Esophagus mucosa (tissue), 1 donor: ENCODE data around the gene EP400. TPM values are rescaled to one million over a fixed set of nuclear protein-coding genes. Genes with fewer than 3 reads are reported as not detected.
"Not testable (repeated sequence)": the region's sequence is repeated elsewhere in the genome, so short reads cannot be mapped to it uniquely, and the experiment has no call there.

ENCODE experiments used
- ATAC-seq: fragments of 200-7000 bp; cut with Tn5 transposase; one replicate; pipeline ENCODE4 v1.9.1; 2020
- total RNA-seq: library from RNA; stranded (reverse); gene quantifications from one replicate; pipeline ENCODE4 v1.2.4, GENCODE V29; 2023
- donor health status: DM: yes; HTN: yes; CAD: no.

EP400 gene
- total RNA-seq, 1 donor from 2014 or later, result 26.1 TPM

GRCh38 chr12:132100306-132101065 is 150.7 kb downstream of the EP400 start:
- no peak for ATAC-seq

DNA sequence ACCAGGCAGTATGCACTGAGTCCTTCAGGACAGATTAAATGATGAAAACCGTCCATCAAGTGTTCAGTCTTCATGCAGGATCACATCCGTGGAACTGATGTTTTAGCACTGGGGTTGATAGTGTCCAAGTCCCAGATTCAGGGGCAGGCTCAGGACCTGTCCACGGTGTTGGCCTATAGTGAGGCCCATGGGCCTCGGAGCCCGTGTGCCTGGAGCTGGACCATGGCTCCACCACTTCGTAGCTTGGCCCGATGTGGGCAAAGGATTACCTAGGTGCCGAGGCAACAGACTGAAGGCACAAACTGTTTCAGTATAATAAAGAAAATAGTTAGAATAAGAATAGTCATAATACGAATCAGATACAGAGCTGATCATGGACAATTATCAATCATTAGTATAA is 152.6 kb downstream of the EP400 start:
- ATAC-seq, result no peak

- not testable (repeated sequence) for ATAC-seq
Observed at GRCh38 chr12:132103072-132103471, 153.3 kb downstream of the EP400 start.

- no peak for ATAC-seq
Observed at GRCh38 chr12:132103542-132104308, 154.0 kb downstream of the EP400 start.

- ATAC-seq, result no peak
Observed at GRCh38 chr12:132105467-132105866, 155.7 kb downstream of the EP400 start.

DNA sequence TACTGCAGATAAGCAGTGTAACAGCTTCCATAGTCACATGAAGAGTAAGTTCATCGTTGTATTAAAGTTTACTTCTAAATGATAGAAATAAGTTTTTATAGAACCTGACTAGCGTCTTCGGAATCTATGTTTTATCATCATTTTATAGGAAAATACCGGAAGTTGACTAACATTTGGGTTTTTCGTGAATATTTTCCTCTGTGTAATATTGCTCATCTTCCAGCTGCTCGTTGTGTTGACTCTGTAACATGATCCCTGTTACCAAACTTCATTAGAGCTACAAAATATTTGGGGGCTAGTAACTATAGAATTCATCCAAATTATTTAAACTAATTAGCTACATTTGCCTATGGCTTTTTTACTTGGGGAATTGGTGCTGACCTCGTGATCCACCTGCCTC is 157.2 kb downstream of the EP400 start:
- ATAC-seq, result no peak

DNA sequence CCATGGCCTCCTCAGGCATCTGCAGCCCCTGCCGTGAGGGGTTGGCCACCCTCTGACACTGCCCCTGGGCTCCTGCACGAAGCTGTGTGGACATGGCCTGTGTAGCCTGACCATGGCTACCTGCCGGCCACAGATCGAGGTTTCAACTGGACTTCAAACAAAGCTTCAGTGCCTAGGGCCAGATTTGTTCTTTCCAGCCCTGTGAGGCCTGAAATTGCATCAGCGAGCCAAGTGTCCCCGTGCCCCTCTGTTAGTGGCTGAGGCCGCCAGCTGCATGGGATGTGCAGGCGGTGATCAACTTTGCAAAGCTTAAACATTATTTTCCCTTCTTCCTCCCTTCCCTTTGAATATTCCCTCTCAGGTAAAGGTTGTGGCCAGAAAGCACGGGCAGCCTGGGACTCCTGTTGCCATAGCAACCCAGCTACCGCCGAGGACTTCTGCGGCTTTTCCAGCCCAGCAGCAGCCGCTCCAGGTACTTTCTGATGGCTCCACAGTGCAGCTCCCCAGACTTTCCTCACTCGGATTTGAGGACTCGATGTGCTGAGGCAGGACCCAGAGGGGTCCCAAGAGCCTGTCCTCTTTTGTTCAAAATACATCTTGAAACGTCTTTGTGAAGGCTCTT is 158.6 kb downstream of the EP400 start:
- ATAC-seq, result no peak

- no peak for ATAC-seq
Observed at GRCh38 chr12:132109741-132110140, 160.0 kb downstream of the EP400 start.

DNA sequence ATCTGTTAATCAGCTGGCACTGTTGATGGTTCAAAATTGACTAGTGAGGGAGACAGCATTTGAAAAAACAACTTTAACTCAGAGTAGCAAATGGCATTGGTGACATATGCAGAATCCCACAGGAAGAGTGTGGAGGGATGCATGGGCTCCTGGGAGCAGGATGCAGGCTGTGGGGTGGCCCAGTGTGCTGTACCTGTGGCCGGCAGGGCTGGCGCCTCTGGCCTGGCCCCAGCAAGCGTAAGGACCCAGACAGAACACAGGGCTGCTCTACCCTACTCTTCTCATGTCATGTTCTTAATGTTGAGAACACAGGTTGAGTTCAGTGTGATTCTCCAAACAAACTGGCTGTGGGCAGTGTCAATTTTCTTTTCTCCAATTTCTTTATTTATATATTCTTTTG is 160.9 kb downstream of the EP400 start:
- no peak for ATAC-seq

DNA sequence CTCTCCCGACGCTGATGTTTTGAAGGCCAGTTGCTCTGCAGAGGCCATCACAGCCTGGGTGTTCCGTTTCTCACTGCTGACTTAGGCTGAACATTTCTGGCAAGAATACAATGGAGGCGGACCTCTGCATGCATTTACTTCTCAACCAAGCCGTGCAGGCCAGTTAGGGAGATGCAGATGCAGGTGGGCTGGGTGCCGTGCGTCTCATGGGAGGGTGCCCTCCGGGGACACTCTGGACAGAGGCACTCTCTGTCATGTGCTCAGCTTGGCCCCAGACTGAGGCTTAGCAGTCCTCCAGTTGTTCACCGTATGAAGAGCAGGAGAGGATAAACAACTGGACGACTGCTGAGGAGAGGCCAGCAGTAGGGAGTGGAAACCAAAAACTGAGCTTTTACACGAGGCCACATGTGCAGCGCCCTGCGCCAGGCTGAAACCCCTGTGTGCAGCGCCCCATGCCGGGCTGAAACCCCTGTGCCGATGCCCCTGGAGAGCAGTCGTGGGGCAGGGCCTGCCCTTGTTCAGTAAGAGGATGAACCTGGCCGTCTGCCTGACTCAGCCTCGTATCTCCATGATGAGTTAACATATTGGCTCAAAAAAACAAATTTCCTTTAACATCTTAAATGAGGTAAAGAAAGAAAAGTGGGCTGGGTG is 162.0 kb downstream of the EP400 start:
- ATAC-seq, result no peak

DNA sequence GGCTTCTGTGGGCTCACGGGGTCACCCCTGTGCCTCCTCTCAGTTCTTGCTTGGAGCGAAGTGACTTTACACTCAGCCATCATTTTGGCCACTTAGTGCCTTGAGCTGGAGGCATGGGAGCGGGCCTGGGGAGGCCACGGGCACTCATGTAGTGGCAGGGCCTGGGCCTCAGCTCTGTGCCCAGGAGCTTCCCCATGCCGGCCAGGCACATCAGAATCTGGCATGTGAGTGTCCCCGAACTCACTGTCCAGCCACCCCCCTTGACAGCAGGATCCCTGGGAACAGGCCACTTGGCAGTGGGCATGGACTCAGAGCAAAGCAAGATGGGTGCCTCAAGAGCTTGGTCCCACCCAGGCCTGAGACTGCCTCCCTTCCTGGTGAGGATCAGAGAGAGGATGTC is 164.9 kb downstream of the EP400 start:
- no peak for ATAC-seq

GRCh38 chr12:132115500-132115899 is 165.8 kb downstream of the EP400 start:
- ATAC-seq, result no peak

GRCh38 chr12:132116709-132117557 is 167.2 kb downstream of the EP400 start:
- peak; percentile 18 for ATAC-seq

DNA sequence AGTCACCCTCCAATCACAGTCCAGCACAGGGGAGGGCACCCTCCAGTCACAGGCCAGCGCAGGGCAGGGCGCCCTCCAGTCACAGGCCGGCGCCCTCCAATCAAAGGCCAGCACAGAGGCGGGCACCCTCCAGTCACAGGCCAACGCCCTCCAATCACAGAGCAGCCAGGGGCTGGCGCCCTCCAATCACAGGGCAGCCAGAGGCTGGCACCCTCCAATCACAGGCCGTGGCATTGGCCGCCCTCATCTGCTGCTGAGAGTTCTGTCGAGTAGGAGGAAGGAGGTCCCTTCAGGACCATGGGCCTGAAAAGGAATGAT is 167.8 kb downstream of the EP400 start:
- ATAC-seq, result no peak

GRCh38 chr12:132118876-132119275 is 169.1 kb downstream of the EP400 start:
- no peak for ATAC-seq

DNA sequence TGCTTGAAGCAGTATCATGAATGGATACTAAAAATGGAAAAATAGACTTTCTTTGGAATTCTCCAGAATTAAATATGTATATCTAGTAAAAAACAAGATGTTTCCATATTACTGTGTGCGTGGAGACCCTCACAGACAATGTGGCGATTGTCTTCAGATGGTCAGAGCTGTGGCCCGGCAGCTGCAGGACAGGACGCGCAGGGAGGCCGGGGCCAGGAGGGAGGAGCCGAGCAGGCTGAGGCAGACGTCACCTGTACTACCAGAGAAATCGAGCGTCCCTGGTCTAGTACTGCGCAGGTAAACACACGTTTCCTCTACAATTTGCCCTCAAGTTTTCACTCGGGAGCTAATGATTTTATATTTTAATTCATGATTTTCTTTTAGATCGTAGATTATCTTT is 171.5 kb downstream of the EP400 start:
- ATAC-seq, result no peak

- no peak for ATAC-seq
Observed at GRCh38 chr12:132123970-132124765, 174.4 kb downstream of the EP400 start.

- no peak for ATAC-seq
Observed at GRCh38 chr12:132124766-132125425, 175.2 kb downstream of the EP400 start.

DNA sequence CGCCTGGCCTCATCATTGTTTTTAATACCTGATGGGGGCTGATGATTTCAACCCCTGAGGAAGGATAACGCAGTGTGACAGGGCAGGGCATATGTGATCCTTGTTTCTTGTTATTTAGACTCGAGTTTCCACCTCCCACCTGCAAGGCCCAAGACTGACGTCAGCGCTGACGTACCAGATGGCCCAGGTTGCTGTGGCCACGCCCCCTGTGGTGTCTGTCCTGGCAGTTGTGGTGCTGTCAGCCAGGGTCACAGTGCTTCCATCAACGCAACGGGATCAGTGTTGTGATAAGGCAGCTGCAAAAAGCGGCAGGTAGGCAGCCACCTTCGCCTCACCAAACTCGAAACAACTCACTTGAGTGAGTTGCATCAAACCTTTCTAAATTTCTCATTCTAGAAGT is 176.0 kb downstream of the EP400 start:
- no peak for ATAC-seq

- ATAC-seq, result no peak
Observed at GRCh38 chr12:132127041-132127440, 177.3 kb downstream of the EP400 start.

GRCh38 chr12:132129007-132129406 is 179.3 kb downstream of the EP400 start:
- no peak for ATAC-seq
